Left forelimb (tissue), 1 donor: ENCODE data around the gene WDFY3.
"Not testable (repeated sequence)": the region's sequence is repeated elsewhere in the genome, so short reads cannot be mapped to it uniquely, and the experiment has no call there.

Source experiments
- DNase-seq: peaks from one replicate; pipeline ENCODE4 v3.0.0-alpha.2; 2018; ENCODE audit warnings: low spot score

Gene WDFY3

DNA sequence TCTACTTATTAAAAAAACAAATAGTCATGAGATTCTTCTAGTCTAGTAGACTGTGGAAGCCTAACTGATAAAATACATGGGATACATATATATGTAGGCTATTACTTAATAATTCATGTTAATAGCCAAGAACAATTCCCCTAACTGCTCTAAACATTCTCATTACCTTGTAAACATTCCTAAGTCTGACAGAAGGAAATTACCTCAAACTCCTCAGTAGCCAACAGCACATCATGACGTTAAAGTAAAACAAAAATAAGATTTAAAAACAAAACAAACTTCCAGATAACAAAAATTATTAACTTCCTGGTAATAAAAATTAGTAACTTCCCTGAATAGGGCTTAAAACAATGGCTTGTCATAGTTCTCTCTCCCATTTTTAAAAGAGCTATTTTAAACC, 109.2 kb downstream of the WDFY3 start:
- DNase-seq: no peak

DNA sequence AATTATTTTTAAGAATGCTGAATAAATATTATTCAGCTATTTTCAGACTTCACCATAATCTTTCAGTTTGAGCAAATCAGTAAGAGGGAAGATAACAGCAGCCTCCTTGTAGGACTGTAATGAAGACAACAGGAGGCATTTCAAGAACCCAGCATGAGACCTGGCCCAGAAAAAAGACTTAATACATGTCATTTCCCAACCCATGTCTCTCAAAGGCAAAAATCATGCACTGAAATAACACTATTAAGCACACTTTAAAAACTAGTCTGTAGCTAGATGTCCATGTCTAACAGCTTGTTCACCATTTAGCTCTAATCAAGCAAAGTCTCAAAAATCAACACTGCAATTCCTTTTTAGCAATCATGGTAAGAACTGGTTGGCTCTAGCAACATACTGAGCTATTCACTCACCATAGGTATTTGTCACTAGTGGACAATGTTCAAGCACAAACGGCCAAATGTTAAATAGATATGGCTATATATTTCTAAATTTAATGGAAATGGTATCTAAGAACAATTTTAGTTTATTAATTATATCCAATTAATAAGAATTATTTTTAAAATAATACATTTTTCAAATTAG, 109.9 kb downstream of the WDFY3 start:
- DNase-seq: no peak

DNA sequence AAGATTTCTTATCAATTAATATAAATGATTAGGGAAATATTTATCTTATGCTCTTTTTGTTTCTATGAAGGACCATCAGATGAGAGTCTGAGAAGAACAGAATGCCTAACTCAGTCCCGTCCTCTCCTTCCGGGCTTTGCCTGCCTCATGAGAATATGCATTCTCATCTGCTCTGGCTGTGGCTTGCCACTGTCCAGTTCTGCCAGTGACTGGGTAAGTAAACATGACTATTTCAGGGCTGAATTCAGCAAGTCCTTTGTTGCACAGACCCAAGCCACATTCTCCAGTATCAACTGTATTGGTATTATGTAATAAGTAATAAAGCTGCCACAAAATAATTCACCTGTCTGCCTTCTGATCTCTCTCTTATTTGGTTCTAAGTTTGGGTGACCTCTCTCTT, 110.7 kb downstream of the WDFY3 start:
- DNase-seq: no peak

DNA sequence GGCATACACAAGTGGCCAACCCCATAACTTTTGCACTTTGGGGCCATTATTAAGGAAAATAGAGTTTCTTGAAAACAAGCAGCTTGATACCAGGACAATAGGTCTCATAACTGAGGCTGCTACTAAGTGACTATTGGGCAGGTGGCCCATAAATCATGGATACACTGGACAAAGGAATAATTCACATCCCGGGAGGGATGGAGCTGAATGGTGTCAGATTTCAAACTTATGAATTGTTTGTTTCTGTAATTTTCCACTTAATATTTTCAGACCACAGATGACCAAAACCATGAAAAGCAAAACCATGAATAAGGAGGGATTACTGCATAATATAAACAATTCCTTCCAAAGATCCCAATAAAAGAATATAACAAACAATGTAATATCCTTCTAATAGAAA, 114.4 kb downstream of the WDFY3 start:
- no peak for DNase-seq

DNA sequence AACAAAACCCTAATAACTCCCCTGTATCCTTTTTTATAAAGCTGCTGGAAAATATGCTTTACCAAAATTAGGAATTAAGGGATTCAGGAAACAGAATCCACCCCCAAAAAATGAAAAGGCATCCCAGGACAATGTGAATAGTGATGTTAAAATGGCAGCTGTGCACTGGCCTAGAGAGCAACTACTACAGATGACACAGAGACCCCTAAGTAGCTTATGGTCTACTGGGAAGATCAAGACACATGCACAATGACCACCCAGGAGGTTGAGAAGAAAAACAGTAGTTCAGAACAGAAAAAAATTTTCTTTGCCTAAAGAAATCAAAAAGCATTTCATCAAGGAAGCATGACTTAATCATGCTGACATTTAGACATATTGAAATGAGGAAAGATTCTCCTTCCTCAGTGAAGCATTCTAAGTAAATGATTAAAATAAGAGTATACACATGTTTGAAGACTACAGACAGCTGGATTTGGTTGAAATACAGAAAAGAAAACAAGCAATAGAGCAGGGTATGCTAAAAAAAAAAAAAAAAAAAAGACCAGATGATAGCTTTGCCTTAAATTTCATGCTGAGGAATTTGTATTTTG, 117.3 kb downstream of the WDFY3 start:
- DNase-seq: no peak

DNA sequence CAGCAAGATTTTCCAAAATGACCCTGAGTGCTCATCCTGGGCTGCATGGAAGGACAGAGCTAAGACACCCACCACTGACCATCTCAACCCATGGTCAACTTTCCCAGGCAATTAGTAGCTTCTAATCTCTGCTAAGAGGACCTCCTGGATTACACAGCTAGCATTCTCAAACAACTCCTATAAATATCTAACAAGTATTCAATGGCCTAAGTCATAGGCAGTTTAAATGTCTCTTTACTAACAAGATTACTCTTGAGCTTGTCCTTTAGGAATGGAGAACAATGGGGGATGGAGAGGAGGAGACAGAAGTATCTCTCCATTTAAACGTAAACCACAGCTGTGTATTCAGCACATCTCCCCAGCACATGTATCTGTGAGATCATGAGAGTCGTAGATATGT, 118.1 kb downstream of the WDFY3 start:
- DNase-seq: no peak

DNA sequence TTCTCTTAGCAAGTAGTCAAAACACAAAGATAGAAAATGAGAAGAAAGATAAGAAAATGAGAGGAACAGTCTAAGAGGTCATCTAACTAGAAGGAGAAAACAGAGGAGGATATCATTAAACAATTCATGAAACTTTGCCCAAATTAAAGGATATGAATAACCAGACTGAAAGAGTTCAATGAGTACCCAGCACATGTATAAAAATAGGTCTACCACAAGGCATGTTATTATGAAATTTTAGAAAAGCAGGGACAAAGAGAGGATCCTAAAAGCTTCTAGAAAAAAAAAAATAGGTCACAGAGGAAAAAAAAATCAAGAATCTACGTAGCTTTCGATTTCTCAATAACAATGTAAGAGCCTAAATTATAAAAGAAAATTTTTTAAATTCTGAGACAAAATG, 118.5 kb downstream of the WDFY3 start:
- DNase-seq: no peak

DNA sequence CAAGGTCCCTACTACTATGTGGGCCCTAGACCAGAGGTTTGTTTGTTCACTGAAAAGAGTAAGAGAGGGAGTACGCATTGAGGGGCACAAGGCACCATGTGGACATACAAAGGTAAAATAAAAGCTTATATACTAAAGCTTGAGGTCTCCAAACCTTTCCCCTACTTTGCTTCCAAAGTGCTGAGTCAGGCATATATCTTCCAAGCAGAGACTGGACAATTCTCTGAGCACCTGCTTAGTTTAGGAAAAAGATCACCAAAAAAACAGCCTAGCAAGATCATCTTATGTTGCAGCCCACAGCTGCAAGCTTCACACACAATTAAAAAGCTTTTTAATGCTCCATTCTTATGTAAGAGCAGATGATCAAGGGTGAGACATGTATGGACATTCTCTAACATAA, 119.5 kb downstream of the WDFY3 start:
- no peak for DNase-seq

DNA sequence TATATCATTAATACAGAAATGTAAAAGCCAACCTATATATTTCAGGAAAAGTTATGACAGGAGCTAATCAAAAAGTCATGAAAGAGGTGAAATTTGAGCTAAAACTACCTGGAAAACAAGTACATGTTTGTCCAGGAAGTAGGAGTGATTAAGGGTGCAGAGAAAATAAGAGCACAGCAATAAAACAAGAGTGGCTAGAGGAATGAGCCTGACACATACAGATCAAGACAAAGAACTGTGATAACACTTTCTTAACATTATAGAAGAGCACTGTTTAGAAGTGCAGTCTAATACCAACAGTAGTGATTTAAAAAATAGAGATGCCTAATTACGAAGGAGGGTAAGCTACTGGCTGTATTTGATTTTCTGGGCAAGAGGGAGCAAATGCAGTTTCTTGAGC, 125.1 kb downstream of the WDFY3 start:
- DNase-seq: no peak

DNA sequence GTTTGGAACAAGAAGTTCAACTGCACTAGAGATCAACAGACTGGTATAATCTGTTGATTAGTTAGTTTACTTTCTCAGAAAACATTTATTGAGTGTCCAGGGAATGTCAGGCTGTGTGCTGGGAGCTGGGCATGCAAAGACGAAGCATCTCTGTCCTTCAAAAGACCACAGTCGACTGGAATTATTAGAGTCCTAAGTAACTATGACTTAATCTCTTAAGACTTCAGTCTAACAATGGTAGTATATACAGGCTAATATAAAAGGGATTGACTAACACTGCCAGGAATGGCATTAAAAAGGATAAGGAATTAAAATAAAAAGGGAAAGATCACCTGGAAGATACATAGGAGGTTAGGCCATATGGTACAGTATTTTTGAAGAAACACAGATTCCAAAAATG, 128.7 kb downstream of the WDFY3 start:
- DNase-seq: no peak

DNA sequence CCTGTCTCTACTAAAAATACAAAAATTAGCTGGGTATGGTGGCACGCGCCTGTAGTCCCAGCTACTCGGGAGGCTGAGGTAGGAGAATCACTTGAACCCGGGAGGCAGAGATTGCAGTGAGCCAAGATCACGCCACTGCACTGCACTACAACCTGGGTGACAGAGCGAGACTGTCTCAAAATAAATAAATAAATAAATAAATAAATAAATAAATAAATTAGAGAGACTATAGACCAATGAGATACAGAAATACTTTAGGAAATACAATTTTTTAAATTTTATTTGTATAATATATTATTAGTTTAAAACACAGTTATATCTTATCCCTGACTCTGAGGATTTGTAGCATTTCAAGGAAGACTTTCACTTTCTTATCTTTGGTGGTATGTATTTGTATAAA, 136.9 kb downstream of the WDFY3 start:
- DNase-seq: not testable (repeated sequence)

DNA sequence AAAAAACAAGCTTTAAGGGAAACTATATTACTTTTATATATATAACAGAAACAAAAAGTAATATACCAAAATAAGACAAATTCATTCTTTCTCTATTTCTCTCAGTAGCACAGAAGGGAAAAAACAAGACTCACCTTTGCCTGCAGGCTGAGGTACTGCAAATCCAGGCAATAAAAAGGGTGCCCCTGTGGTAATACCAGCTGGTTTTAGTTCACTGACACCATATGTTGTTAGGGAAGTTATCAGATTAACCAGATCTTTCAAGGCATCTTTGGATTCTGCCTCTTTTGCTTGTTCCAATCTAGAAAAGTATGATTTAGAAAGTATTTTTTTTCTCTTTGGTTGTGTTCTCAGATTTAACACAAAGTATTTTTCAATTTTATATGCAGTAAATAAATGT, 139.8 kb downstream of the WDFY3 start:
- no peak for DNase-seq

DNA sequence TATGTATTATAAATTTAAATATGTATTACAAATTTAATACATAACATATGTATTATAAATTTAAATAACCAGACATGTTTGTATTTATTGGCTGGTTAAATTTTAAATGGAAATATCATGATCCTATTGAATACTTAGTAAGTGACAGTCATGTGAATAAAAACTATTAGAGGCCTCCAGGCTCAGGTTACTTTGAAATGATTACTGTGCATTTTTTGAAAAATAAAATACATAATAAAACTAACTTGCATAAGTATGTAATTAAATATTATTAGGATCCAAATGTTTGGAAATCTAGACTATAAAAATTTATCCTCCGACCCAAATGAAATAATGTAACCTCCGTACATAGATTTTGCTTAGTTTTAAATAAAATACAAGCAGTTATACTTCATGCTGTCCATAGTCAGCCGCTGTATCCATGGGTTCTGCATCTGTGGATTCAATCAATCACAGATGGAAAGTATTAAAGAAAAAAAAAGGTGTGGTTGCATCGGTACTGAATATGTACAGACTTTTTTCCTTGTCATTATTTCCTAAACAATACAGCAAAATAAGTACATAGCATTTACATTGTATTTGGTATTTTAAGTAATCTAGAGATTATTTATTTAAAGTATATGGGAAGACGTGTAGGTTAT, 140.7 kb downstream of the WDFY3 start:
- DNase-seq: no peak

DNA sequence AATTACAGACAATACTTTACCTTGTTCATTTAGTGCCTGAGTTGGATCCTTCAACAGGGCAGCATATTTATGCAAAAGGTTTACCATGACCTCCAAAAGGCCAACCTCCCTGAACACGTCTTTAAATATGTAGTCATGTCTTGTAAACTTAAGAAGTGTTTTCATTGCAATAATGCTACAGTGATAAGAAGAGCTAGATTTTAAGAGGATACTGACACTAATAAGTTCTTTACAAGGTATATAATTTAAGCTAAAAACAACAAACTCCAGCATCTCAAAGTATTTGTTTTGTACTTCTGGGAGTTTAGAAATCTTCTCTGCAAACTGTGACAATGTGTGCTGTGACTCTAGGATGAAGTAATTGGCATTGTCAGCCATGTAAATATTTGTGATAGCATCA, 145.4 kb downstream of the WDFY3 start:
- no peak for DNase-seq

DNA sequence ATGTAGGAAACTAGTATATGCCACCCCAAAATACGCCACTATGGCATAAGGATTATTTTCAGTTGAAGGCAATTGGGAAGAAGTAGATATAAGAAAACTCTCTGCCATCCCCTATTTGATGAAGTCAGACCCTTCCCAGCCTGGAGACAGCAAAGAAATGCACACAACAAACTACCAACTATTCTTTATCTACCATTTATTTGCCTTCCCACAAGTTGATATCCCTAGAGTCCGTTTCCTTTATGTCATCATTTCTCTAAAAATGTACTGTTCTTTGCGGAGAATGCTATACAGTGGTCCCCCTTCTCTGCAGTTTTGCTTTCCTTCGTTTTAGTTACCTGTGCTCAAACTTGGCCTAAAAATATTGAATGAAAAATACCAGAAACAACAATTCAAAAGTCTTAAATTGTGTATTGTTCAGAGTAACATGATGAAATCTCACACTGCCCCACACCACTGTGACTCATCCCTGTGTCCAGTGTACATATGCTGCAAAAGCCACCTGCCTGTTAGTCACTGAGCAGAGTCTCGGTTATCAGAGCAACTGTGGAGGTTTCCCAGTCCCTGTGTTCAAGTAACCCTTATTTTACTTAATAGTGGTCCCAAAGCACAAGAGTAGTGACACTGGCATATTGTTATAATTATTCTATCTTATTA, 152.3 kb downstream of the WDFY3 start:
- DNase-seq: no peak

DNA sequence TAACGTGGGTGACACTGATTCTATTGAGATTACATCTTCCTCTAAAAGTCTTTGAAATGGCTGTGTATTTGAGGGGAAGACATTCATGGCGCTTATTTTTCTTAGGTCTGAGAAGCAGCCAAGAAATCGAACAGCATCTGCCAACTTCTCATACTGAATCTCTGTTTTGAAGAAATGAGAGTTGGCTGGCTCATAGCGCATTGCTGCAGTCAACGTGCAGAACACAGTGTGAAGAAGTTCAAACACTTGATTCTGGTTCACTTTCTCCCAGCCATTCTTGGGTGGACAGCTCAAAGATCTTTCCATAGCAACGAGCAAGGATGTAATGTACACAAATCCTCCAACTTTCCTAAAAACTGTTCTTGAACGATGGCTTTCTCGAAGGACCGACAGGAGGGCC, 156.5 kb downstream of the WDFY3 start:
- no peak for DNase-seq

DNA sequence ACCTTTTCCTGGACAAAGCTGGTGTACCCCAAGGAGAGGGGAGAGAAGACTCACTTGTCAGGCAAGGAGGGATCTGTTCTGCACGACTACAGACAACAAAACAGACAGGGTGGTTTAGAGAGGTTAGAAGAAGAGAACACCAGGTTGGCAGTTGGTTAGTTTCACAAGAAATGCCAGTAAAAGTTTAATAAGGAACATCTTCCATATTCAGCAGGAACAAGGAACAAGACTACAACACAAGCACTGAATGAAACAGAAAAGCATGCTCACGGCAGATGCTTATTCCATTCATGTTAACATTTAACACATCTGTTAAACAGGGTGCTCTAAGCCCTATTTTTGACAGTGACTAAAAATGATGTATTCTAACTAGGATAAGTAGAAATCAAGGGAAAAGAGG, 158.2 kb downstream of the WDFY3 start:
- DNase-seq: no peak

DNA sequence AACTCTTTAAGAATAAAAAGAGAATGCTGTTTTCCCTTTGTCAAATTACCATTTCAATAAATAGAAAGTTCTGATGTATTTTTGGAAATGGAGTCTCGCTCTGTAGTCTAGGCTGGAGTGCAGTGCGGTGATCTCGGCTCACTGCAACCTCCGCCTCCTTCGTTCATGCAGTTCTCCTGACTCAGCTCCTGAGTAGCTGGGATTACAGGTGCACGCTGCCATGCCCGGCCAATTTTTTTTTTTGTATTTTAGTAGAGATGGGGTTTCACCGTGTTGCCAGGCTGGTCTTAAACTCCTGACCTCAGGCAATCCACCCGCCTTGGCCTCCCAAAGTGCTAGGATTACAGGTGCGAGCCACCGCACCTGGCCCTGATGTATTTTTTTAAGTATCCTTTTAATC, 159.9 kb downstream of the WDFY3 start:
- DNase-seq: not testable (repeated sequence)

DNA sequence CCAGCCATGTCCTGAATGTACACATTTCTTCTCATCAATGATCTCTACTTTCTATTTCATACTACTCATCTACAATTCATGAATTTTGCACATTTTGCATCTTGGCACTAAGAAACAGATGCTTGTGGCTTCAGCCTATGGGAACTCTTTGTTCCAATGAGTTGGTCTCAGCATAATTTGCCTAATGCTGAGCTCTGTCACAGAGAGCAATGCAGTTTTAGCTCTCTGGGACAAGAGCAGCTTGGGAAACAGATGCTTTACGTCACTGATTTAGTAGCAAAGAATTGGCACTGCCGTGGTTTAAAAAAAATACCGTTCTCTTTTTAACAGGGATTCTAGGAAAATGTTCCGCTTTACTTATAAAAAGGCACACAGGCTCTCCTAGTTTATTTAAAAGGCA, 162.4 kb downstream of the WDFY3 start:
- no peak for DNase-seq

DNA sequence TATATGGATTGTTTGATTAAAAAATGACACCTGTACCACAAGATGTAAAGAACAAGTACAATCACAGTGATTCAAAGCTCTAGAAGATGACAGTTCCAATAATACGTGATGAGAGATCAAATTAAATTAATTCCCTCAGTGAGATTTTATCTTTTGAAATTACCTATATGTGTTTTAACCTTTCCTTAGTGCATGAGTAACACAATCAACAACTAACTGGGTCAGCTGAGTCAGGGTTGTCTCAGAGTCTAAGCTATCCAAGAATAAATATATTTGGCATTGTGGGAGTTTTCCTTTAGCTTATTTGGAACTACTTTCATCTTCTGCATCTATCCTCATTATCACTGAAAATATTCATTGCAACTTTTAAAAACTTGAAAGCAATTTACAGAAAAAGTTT, 162.8 kb downstream of the WDFY3 start:
- DNase-seq: no peak

DNA sequence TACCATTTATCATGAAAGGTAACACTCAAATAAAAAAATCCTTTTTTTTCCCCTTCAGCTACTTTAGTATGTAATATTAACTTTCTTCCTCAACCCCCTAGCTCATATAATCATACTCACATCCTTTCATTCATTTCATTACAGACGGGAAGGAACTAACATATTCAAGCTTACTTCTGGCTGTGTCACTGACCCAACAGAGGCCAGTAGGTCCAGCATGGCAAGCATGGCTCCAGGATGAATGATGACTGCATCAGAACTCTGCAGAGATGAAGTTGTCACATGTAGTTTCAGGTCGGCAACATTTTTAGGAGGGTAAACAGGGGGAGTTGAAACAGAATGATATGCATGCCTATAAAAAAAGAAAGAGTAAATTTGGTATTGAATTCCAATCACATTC, 163.4 kb downstream of the WDFY3 start:
- DNase-seq: no peak

DNA sequence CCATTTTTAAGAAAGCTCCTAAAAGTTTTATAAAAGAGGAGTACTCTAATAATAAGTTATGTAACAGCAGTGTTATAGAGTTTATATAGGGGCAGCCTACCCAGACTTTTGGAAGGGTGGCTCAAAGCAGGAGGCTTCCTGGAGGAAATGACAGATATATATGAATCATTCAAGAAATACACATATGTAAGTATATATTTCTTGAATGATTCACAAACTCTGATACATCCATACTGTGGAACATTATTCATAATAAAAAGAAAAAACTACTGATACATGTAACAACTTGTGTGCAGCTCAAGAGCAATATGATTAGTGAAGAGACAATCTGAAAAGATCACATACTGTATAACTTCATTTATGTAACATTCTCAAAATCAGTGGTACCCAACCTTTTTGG, 166.2 kb downstream of the WDFY3 start:
- DNase-seq: no peak

DNA sequence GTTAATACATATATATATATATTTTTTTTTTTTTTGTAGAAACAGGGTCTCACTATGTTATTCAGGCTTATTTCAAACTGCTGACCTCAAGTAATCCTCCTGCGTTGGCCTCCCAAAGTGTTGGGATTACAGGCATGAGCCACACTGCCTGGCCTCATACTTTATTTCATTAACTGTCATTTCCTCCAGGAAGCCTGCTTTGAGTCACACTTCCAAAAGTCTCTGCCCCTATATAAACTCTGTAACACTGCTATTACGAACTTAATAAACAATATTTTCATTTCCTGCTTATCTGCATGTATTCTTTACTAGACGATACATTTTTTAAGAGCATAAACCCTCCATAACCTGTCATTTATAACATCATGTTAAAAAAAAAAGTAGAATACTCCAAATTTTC, 167.2 kb downstream of the WDFY3 start:
- no peak for DNase-seq

DNA sequence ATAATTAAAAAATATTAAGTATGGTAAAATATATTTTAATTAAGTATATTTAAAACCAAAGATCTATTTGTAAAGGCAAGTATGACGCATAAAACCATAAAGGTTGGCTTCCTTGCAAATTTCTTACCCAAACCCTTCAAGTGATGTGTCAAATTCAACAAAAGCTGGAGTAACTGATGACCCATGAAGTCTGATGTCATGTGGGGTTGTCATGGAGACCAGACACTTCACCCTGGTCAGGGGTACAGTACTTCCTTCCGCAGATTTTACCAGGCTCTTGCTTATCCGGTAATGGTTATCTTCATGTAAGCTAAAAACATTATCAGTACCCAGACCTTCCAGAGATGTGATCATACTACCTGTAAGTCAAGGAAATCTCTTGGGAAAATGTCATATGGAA, 170.1 kb downstream of the WDFY3 start:
- DNase-seq: no peak
